GM12872 (cell line): ENCODE measurements around the gene COL6A3.

Source experiments
- CTCF ChIP-seq: IDR thresholded peaks from 3 replicates; pipeline ENCODE4 v1.5.1; 2011; ENCODE audit warnings: low read depth, mild to moderate bottlenecking, low read length, moderate library complexity; ENCODE audit not compliant: insufficient read depth

COL6A3 gene

DNA sequence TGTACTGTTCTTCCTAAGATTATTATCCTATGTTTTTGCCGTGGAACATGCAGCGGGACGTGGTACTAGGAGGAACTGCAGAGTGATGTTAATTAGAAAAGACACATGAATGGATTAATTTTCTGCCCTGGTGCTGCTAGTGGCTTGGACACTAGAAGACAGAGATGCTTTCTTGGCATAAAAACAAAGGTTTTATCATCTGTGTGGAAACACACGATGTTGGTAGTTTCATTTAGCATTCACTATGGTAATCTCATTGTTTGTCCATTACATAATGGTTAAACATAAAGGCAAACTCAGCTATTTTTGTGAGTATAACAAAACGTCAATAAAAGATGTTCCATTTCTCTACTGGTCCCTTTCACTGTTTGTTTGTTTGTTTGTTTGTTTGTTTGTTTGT is 22.8 kb downstream of the COL6A3 start:
- TF ChIP-seq CTCF: no peak

- TF ChIP-seq CTCF: no peak
Observed at GRCh38 chr2:237390235-237390634, 23.7 kb downstream of the COL6A3 start.

DNA sequence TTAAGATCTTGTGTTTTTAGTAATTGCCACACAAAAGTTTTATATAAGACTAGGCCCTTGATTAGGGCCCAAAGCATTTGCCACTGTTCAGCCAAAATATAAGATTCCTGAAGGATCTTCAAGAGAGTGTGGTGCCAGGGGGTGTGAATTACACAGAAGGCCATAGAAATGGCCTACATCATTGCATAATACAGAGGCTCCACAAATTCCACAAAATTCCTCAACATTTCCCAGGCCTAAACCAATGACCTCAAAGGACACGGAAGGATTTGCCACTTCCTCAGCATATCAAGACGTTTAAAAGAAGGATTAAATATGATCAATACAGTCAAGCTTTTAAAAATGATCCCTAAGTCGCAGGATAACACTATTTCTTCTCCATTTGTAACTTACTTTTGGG is 24.1 kb downstream of the COL6A3 start:
- no peak for TF ChIP-seq CTCF

- TF ChIP-seq CTCF: no peak
Observed at GRCh38 chr2:237388036-237388435, 25.9 kb downstream of the COL6A3 start.

- TF ChIP-seq CTCF: no peak
Observed at GRCh38 chr2:237384672-237385020, 29.3 kb downstream of the COL6A3 start.

DNA sequence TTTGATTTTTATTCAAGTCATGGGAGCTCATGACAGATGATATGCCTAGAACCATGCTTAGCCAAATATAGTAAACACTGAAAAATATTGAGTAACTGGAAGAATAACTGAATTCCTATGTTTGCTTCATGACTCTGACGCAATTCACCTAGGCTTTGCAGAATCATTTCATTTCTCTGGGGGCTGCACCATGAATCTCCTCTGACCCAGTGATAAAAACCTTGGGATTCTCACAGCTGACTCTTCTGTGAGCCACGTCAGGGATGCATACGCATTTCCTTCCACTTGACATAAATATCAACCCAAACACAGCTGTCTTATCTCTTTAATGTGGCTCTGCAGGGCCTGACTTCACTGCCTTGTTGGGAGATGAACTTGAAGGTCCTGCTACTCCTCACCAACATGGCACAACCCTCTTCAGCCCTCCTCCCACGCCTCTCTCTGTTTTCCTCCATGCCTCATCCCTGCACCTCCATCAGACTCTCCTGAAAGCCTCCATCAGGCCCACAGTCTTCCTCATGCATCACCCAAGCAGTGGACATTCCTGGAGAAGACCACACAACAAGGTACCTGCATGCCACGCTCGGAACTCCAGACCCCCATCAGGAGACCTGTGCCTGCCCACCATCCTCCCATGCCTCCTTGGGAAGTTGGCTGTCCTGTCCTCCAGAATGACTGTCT is 29.8 kb downstream of the COL6A3 start:
- TF ChIP-seq CTCF: no peak

DNA sequence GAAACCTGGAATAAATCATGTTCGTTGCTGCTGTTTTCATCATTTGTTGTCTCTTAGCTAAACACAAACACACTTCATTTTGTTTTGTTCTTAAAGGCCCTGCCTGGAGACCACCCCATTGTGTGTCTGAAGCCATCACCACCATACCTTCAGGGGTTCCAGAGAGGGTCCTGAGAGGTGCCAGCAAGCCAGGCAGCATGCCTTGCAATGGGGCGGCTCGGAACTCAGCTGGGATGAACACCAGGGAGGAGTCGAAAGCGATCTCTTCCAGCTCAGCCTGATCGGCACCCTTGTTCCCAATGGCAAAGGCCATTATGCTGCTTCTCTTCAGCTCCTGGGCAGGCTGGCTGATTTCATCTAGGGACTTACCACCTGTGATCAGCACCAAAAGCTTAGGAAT is 33.2 kb downstream of the COL6A3 start:
- TF ChIP-seq CTCF: no peak
